Nephron progenitor cell (in vitro differentiated cells): ENCODE data around the gene HAUS7.

Source experiments
- DNase-seq: peaks from one replicate; pipeline ENCODE4 v3.0.0; 2021
- H3K27ac Mint-ChIP-seq: 2 replicates; pipeline ENCODE4 v1.8.0; 2021; ENCODE audit warnings: mild to moderate bottlenecking, moderate library complexity, mixed read lengths
- H3K27me3 Mint-ChIP-seq: 2 replicates; pipeline ENCODE4 v1.8.0; 2021; ENCODE audit warnings: mild to moderate bottlenecking, low read depth, mixed read lengths; ENCODE audit not compliant: poor library complexity
- H3K36me3 Mint-ChIP-seq: 2 replicates; pipeline ENCODE4 v1.8.0; 2021; ENCODE audit warnings: low read depth, mixed read lengths
- H3K4me1 Mint-ChIP-seq: 2 replicates; pipeline ENCODE4 v1.8.0; 2021; ENCODE audit warnings: mixed read lengths
- H3K4me3 Mint-ChIP-seq: 2 replicates; pipeline ENCODE4 v1.8.0; 2021; ENCODE audit warnings: mild to moderate bottlenecking, moderate library complexity, mixed read lengths
- H3K9me3 Mint-ChIP-seq: 2 replicates; pipeline ENCODE4 v1.8.0; 2021; ENCODE audit warnings: mild to moderate bottlenecking, moderate library complexity, mixed read lengths
- TF ChIP-seq, protein P1 (sequence below): fragments of 200-600 bp; sonication (generic); IDR thresholded peaks from 2 replicates; pipeline ENCODE4 v1.5.0; 2021; ENCODE audit warnings: antibody characterized with exemption

The HAUS7 gene

DNA sequence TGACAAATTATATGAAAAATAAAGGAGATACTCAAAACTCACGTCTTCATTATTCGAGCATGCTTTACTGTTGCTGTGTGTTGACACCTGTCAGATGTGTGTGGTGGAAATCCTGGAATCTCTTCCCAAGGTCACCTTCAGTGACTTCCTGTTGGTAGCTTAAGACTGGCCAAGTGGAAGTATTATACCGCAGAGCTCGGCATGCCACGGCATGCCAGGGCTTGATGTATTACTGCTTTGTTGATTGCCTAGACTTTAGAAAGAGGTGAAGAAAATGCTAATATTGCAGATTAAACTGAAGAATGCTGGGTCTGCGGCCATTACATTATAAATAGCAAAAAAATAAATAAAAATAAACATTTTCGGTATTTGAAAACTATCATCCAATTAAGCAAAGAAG, 29.1 kb downstream of the HAUS7 start:
- Mint-ChIP-seq H3K27me3 (peaks cover 27% of the 10 kb centered on the region), H3K36me3 (no peaks in the 10 kb centered on the region), H3K4me1 (no peaks in the 10 kb centered on the region), H3K9me3 (peaks cover 62% of the 10 kb centered on the region), H3K27ac (no peak overlapping the region), H3K4me3 (no peak overlapping the region)
- DNase-seq, result no peak
- TF ChIP-seq, protein P1, sequence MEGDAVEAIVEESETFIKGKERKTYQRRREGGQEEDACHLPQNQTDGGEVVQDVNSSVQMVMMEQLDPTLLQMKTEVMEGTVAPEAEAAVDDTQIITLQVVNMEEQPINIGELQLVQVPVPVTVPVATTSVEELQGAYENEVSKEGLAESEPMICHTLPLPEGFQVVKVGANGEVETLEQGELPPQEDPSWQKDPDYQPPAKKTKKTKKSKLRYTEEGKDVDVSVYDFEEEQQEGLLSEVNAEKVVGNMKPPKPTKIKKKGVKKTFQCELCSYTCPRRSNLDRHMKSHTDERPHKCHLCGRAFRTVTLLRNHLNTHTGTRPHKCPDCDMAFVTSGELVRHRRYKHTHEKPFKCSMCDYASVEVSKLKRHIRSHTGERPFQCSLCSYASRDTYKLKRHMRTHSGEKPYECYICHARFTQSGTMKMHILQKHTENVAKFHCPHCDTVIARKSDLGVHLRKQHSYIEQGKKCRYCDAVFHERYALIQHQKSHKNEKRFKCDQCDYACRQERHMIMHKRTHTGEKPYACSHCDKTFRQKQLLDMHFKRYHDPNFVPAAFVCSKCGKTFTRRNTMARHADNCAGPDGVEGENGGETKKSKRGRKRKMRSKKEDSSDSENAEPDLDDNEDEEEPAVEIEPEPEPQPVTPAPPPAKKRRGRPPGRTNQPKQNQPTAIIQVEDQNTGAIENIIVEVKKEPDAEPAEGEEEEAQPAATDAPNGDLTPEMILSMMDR, result no peak

DNA sequence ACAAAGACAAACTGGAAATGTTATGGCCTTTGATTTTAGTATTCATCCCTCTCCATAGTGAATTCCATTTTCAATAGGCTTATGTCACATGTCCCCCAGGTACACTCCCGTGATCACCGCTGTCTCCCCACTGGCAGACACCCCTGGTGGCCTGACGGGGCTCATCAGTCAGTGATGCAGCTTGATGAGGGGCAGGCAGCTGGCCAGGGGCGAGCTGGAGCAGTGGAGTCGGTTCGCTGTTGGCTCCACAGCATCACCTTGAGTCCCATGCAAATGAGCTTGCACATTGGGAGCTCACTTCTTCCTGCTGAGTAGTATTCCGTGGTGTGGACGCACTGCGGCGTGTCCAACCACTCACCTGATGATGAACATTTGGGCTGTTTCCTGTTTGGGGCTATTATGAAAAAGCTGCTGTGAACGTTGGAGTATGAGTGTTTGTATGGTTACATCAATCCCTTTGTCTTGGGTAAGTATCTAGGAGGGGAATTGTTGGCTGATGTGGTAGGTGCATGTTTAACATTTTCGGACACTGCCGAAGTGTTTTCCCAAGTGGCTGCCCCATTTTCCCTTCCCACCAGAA, 29.7 kb downstream of the HAUS7 start:
- TF ChIP-seq, protein P1, result no peak
- Mint-ChIP-seq H3K27ac (no peak overlapping the region), H3K4me1 (no peaks in the 10 kb centered on the region), H3K36me3 (no peaks in the 10 kb centered on the region), H3K27me3 (peaks cover 27% of the 10 kb centered on the region), H3K9me3 (peaks cover 65% of the 10 kb centered on the region), H3K4me3 (no peak overlapping the region)
- DNase-seq, result no peak

DNA sequence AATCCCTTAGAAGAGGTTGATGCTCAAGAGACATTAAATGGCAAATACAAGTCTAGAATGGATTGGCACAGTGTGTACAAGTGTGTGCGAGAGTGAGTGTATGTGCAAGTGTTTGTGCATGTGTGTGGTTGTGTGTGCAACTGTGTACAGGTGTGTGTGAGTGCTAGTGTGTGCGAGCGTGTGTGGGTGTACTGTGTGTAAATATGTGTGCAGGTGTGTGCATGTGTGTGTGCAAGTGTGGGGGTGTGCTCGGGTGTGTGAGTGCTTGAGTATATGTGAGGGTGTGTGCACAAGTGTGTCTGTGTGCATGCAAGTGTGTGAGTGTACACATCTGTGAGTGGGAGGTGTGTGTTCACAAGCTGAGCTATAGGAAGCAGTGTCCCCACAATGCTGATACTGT, 30.4 kb downstream of the HAUS7 start:
- H3K4me3 Mint-ChIP-seq, result no peak overlapping the region
- TF ChIP-seq, protein P1, result no peak
- peaks cover 65% of the 10 kb centered on the region for H3K9me3 Mint-ChIP-seq
- H3K4me1 Mint-ChIP-seq, result no peaks in the 10 kb centered on the region
- no peak overlapping the region for H3K27ac Mint-ChIP-seq
- DNase-seq, result no peak
- H3K27me3 Mint-ChIP-seq, result peaks cover 28% of the 10 kb centered on the region
- no peaks in the 10 kb centered on the region for H3K36me3 Mint-ChIP-seq

GRCh38 chrX:153438532-153438931, 31.8 kb downstream of the HAUS7 start:
- H3K4me1 Mint-ChIP-seq, result no peaks in the 10 kb centered on the region
- TF ChIP-seq, protein P1, result no peak
- peaks cover 31% of the 10 kb centered on the region for H3K27me3 Mint-ChIP-seq
- H3K9me3 Mint-ChIP-seq, result peaks cover 73% of the 10 kb centered on the region
- no peaks in the 10 kb centered on the region for H3K36me3 Mint-ChIP-seq
- H3K27ac Mint-ChIP-seq, result no peak overlapping the region
- no peak for DNase-seq
- no peak overlapping the region for H3K4me3 Mint-ChIP-seq

DNA sequence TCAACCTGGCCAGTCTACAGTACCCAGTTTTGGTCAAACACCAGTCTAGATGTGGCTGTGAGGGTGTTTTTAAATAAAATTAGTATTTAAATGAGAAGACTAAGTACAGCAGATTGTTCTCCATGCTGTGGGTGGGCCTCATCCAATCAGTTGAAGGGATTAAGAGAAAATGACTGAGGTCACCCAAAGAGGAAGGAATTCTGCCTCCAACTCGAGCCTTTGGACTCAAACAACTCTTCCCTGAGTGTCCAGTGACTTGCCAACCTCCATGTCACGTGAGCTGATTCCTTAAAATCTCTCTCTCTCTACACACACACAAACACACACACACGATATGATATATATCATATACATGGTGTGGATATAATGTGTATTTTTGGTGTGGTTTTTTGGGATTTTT, 34.5 kb downstream of the HAUS7 start:
- no peak for DNase-seq
- Mint-ChIP-seq H3K4me3 (no peak overlapping the region), H3K27ac (no peak overlapping the region), H3K4me1 (no peaks in the 10 kb centered on the region), H3K36me3 (no peaks in the 10 kb centered on the region), H3K27me3 (peaks cover 26% of the 10 kb centered on the region), H3K9me3 (peaks cover 72% of the 10 kb centered on the region)
- TF ChIP-seq, protein P1, result no peak

- TF ChIP-seq, protein P1, result no peak
- peaks cover 21% of the 10 kb centered on the region for H3K27me3 Mint-ChIP-seq
- H3K4me1 Mint-ChIP-seq, result no peaks in the 10 kb centered on the region
- no peak overlapping the region for H3K27ac Mint-ChIP-seq
- H3K4me3 Mint-ChIP-seq, result no peak overlapping the region
- H3K36me3 Mint-ChIP-seq, result no peaks in the 10 kb centered on the region
- H3K9me3 Mint-ChIP-seq, result peaks cover 72% of the 10 kb centered on the region
- no peak for DNase-seq
Measured at GRCh38 chrX:153434801-153435200, 35.6 kb downstream of the HAUS7 start.
